ENCODE results near the gene PADI1.

DNA sequence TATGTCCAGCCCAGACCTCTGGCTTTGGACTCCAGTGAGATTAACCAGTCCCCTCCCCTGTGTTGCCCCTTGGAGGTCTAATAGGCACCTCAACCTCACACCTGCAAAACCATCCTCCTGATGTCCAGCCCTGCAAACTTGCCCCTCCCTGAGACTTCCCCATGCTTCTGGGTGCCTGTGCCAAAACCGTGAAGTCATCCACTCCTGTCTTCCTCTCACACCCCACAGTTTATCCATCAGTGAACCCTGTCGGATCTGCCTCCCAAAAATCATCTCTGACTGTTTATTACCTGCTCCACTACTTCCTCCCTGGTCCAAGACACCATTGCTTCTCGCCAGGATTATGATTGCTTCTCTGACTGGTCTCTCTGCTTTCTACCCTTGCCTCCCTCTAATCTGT, 31.7 kb upstream of the PADI1 start:
- TF ChIP-seq, protein P1, sequence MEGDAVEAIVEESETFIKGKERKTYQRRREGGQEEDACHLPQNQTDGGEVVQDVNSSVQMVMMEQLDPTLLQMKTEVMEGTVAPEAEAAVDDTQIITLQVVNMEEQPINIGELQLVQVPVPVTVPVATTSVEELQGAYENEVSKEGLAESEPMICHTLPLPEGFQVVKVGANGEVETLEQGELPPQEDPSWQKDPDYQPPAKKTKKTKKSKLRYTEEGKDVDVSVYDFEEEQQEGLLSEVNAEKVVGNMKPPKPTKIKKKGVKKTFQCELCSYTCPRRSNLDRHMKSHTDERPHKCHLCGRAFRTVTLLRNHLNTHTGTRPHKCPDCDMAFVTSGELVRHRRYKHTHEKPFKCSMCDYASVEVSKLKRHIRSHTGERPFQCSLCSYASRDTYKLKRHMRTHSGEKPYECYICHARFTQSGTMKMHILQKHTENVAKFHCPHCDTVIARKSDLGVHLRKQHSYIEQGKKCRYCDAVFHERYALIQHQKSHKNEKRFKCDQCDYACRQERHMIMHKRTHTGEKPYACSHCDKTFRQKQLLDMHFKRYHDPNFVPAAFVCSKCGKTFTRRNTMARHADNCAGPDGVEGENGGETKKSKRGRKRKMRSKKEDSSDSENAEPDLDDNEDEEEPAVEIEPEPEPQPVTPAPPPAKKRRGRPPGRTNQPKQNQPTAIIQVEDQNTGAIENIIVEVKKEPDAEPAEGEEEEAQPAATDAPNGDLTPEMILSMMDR (IDR thresholded peaks at IDR 0.05): no peak
- no peak for TF ChIP-seq POLR2A (IDR thresholded peaks at IDR 0.05)
